Cardiac fibroblast (primary cell): ENCODE results near the gene MAP3K14.
A peak's percentile ranks its signal among the peaks of the same experiment; 100 is the strongest.
"Not testable (repeated sequence)": the region's sequence is repeated elsewhere in the genome, so short reads cannot be mapped to it uniquely, and the experiment has no call there.

Experiments
- DNase-seq, 2 donors: peaks; one replicate each; pipeline versions ENCODE4 v3.0.0 to v3.0.0-alpha.2; 2010; ENCODE audit warnings: low read depth in 2 of 2
- H3K4me3 ChIP-seq, 2 donors: replicated peaks in 1 of 2; 1 replicate in 1 of 2; 2 replicates in 1 of 2; pipeline ENCODE4 v1.5.1; 2011; ENCODE audit warnings: low read depth in 2 of 2, low read length in 2 of 2, mild to moderate bottlenecking in 2 of 2, moderate library complexity in 1 of 2
- CTCF ChIP-seq: IDR thresholded peaks from one replicate; pipeline ENCODE4 v1.5.1; 2011; ENCODE audit warnings: low read depth, mild to moderate bottlenecking, low read length, inconsistent platforms

Gene MAP3K14

DNA sequence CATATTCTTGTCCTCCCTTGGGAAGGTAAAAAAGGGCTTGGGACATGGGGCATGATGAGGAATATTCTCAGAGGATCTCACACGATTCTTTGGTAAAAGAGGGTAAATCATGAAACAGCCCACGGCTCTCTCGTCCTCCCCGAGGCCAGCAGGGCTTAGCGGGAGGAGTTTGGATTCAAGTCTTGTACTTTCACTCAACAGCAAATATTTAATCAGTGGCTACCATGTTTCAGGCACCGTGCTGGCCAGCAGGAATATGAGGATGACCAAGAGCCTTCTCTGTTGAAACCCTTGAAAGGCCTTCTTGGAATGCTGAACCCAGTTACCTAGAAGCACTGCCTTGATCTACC, 8.8 kb downstream of the MAP3K14 start:
- H3K4me3 ChIP-seq: no peak overlapping the region
- no peak for TF ChIP-seq CTCF
- no peak for DNase-seq

GRCh38 chr17:45307290-45308015, 9.4 kb downstream of the MAP3K14 start:
- no peak overlapping the region for H3K4me3 ChIP-seq
- no peak for TF ChIP-seq CTCF
- DNase-seq: peak; percentile 93

GRCh38 chr17:45306623-45307022, 10.2 kb downstream of the MAP3K14 start:
- TF ChIP-seq CTCF: no peak
- DNase-seq: no peak
- no peak overlapping the region for H3K4me3 ChIP-seq

GRCh38 chr17:45306094-45306493, 10.7 kb downstream of the MAP3K14 start:
- no peak overlapping the region for H3K4me3 ChIP-seq
- DNase-seq: no peak
- no peak for TF ChIP-seq CTCF

DNA sequence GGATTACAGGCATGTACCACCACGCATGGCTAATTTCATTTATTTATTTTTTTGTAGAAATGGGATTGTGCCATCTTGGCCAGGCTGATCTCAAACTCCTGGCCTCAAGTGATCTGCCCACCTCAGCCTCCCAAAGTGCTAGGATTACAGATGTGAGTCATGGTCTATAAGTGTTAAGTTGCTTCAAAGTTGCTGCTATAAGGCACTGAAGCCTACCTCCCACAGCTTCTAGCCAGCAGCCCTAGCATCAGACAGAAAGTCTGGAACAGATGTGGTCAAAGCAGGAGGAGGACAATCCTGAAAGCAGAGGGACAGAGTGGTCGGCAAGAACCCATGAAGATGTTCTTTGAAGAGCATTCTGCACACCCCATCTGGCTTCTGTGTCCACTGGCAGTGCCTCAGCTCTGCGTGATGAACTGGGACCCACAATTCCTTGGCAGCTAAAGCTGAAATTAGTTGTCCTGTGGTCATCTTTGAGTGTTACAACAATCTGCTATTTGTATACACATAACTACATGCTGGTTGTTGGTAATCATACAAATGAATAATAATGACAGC, 11.2 kb downstream of the MAP3K14 start:
- peak; percentile 47 to 52 for DNase-seq
- no peak overlapping the region for H3K4me3 ChIP-seq
- no peak for TF ChIP-seq CTCF

DNA sequence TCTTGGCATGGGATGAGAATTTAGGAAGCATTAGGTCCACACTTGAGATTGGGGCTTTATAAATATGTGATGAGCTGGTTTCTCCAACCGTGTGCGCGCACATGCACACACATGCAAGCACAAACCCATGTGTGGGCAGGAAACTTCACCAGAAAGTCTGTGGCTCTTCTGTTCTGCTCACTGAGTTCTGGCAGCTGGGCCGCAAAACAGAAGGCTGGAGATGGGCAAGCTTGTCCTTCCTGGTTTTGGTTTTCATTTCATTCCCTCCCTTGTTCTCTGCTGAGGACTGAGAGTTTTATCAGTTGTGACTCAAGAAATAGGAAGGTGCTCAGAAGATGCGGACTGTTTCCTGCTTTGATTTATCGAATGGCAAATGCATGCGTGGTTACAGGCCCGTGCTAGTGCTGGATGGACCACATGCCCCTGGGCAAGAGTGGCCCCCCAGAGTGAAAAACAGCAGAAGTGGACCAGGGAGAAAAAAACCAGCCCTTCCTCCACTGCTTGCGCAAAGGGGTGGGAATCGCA, 14.1 kb downstream of the MAP3K14 start:
- no peak for TF ChIP-seq CTCF
- peak; percentile 66 to 86 for DNase-seq
- H3K4me3 ChIP-seq: no peak overlapping the region

DNA sequence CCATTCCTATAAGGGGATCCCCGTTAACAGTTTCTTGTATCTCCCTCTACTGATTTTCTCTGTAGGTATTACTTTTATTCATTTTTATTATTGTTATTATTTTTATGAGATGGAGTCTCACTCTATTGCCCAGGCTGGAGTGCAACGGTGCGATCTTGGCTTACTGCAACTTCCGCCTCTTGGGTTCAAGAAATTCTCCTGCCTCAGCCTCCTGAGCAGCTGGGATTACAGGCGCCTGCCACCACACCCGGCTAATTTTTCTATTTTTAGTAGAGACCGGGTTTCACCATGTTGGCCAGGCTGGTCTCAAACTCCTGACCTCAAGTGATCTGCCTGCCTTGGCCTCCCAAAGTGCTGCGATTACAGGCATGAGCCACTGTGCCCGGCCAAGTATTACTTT, 14.6 kb downstream of the MAP3K14 start:
- not testable (repeated sequence) for DNase-seq, H3K4me3 ChIP-seq
